ENCODE measurements around the gene USP14. TPM values are rescaled to one million over a fixed set of nuclear protein-coding genes. Genes with fewer than 3 reads are reported as not detected.

Gene USP14
- total RNA-seq, 1 donor from 2014 or later = 47.8 TPM

DNA sequence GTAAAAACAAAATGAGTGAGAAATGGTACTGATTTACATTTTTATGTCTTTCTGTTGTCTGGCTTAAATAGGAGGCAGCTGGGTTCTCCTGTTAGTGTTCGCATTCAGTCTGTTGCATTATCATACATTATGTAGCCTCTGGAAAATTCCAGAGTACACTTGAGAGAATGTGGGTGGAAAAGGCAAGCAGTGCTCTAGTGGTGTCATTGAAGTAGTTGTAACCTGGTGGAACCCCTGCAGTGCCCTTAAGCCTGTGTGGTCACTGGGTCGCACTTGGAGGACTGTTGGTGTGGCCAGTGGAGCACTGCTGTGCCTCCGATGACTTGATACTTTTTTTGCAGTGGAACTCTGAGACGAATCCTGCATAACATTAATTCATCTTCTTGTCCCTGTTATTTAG lies 52.4 kb downstream of the USP14 start:
- TF ChIP-seq, protein P1, sequence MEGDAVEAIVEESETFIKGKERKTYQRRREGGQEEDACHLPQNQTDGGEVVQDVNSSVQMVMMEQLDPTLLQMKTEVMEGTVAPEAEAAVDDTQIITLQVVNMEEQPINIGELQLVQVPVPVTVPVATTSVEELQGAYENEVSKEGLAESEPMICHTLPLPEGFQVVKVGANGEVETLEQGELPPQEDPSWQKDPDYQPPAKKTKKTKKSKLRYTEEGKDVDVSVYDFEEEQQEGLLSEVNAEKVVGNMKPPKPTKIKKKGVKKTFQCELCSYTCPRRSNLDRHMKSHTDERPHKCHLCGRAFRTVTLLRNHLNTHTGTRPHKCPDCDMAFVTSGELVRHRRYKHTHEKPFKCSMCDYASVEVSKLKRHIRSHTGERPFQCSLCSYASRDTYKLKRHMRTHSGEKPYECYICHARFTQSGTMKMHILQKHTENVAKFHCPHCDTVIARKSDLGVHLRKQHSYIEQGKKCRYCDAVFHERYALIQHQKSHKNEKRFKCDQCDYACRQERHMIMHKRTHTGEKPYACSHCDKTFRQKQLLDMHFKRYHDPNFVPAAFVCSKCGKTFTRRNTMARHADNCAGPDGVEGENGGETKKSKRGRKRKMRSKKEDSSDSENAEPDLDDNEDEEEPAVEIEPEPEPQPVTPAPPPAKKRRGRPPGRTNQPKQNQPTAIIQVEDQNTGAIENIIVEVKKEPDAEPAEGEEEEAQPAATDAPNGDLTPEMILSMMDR (IDR thresholded peaks at IDR 0.05) = no peak
- no peak overlapping the region for H3K27ac ChIP-seq
- H3K36me3 ChIP-seq = peaks cover 72% of the 10 kb centered on the region

DNA sequence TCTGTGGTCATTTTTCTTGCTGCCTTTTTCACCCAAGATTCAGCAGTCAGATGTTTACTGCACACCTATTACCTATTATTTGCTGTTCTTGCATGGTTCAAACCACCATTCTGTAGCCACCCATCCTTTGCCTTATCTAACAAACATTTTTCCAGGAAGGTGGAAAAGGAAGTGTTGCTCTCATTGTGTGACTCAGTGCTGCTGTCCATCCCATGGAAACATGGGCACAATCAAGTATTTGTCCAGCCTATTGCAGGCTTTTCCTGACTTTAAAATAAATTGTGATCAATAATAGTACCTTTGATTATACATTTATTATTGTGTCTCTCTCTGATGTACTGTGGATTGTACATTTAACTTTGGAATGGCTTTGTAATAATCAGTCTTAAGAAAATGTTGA lies 53.2 kb downstream of the USP14 start:
- no peak for ATAC-seq
- no peak for DNase-seq
- TF ChIP-seq, protein P1 (IDR thresholded peaks at IDR 0.05) = no peak
- H3K9me3 ChIP-seq = no peaks in the 10 kb centered on the region
- H3K27me3 ChIP-seq = no peaks in the 10 kb centered on the region
- no peaks in the 10 kb centered on the region for H3K4me1 ChIP-seq
- peaks cover 72% of the 10 kb centered on the region for H3K36me3 ChIP-seq
- H3K4me3 ChIP-seq = no peak overlapping the region
- intact Hi-C loops (cut with DNase I) = no loop called here
- H3K27ac ChIP-seq = no peak overlapping the region

More for the DNA sequence above, 52.4 kb downstream of the USP14 start:
- H3K27me3 ChIP-seq = no peaks in the 10 kb centered on the region
- no peaks in the 10 kb centered on the region for H3K9me3 ChIP-seq
- H3K4me3 ChIP-seq = no peak overlapping the region
- H3K4me1 ChIP-seq = no peaks in the 10 kb centered on the region
- intact Hi-C loops (cut with DNase I) = no loop called here
- DNase-seq = no peak
- ATAC-seq = no peak

DNA sequence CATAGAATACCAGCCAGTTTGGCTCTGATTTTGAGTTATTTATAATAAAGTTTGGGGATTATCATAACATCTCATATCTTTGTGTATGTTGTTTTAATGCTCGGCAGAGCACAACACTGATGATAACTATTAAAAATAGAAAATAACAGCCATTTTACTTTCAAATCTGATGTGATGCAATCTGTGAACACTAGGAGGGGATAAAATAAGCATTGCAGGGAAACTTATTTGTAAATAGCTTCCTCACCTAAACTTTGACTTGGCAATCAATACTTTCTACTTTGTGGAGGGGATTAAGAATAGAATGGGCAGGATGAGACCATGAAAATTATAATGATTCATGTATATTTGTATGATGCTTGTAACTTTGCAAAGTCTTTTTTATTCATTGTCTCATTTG lies 54.4 kb downstream of the USP14 start:
- TF ChIP-seq, protein P1 (IDR thresholded peaks at IDR 0.05) = no peak
- H3K4me3 ChIP-seq = no peak overlapping the region
- no peak overlapping the region for H3K27ac ChIP-seq
- no peak for DNase-seq
- no peaks in the 10 kb centered on the region for H3K27me3 ChIP-seq
- no peak for ATAC-seq
- H3K4me1 ChIP-seq = no peaks in the 10 kb centered on the region
- intact Hi-C loops (cut with DNase I) = no loop called here
- no peaks in the 10 kb centered on the region for H3K9me3 ChIP-seq
- H3K36me3 ChIP-seq = peaks cover 82% of the 10 kb centered on the region

DNA sequence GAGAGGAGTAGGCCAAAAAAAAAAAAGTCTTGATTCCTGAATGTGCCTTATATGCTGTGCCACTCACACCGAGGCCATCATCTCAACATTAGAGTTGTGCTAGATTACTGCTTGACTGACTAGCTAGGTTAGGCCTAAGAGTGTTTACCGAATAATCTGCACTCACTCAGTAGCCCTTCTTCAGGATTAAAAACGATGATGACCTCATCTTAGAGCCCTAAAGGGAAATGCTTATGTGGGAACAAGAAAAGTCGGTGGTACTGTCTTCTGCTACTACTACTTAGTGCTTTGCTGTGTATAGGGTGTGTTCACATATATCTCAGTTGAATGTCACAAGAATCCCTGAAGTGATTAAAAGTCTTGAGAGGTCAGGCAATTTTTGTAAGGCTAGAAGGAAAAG lies 55.1 kb downstream of the USP14 start:
- H3K4me3 ChIP-seq = no peak overlapping the region
- no peak overlapping the region for H3K27ac ChIP-seq
- no peaks in the 10 kb centered on the region for H3K9me3 ChIP-seq
- no peak for DNase-seq
- no peak for ATAC-seq
- intact Hi-C loops (cut with DNase I) = no loop called here
- TF ChIP-seq, protein P1 (IDR thresholded peaks at IDR 0.05) = no peak
- H3K36me3 ChIP-seq = peaks cover 90% of the 10 kb centered on the region
- H3K27me3 ChIP-seq = no peaks in the 10 kb centered on the region
- no peaks in the 10 kb centered on the region for H3K4me1 ChIP-seq

DNA sequence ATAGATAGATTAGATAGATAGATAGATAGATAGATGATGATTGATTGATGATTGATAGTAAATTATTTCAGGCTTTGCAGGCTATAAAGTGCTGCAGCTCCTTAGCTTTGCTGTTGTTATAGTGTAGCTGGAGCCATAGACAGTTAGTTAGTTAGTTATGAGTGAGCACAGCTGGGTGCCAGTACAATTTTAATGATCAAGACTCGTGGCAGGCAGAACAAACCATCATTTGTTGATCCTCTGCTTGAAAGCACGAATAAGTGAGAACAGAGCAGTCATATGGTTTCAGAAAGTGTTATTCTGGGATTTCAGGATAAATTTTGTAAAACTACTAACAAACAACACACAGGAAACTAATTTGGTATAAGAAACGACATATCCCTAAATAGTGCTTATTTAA lies 55.6 kb downstream of the USP14 start:
- H3K4me1 ChIP-seq = no peaks in the 10 kb centered on the region
- H3K4me3 ChIP-seq = no peak overlapping the region
- no peaks in the 10 kb centered on the region for H3K27me3 ChIP-seq
- DNase-seq = no peak
- ATAC-seq = no peak
- H3K9me3 ChIP-seq = no peaks in the 10 kb centered on the region
- peaks cover 89% of the 10 kb centered on the region for H3K36me3 ChIP-seq
- intact Hi-C loops (cut with DNase I) = no loop called here
- H3K27ac ChIP-seq = no peak overlapping the region
- TF ChIP-seq, protein P1 (IDR thresholded peaks at IDR 0.05) = no peak

DNA sequence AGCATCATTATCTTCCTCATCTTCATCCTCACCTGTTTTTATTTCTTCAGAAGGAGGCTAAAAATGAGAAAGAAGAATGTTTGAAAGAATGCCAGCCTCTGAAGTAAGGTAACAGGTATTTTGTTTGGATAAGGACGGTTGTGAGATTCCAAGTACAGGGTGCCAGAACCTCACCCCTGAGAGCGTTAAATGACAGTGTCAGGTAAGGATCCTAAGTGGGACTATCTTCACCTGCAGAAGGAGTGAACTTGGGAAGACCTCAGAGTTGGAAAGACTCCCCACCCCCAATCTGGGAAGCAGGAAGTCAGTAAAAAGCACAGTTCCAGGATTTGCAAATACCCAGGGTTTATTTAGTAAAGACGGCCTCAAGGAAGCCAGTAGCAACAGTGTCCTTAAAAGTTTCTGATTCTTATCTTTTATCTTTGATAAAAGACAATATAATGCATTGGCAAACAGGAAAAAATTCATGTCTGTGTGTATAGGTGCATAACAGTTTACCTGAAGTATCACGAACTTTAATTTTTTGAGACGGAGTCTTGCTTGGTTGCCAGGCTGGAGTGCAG lies 57.2 kb downstream of the USP14 start:
- Histone ChIP-seq H3K9me3 (no peaks in the 10 kb centered on the region), H3K27me3 (no peaks in the 10 kb centered on the region), H3K4me1 (no peaks in the 10 kb centered on the region), H3K27ac (no peak overlapping the region), H3K36me3 (peaks cover 75% of the 10 kb centered on the region), H3K4me3 (no peak overlapping the region)
- intact Hi-C loops (cut with DNase I) = no loop called here
- TF ChIP-seq, protein P1 (IDR thresholded peaks at IDR 0.05) = no peak
- DNase-seq = no peak
- no peak for ATAC-seq
